Tibial nerve (tissue), 4 donors: ENCODE results near the gene LONRF3. TPM values are rescaled to one million over a fixed set of nuclear protein-coding genes. Genes with fewer than 3 reads are reported as not detected.
A peak's percentile ranks its signal among the peaks of the same experiment; 100 is the strongest.

Experiments
- DNase-seq, 2 donors: peaks; one replicate each; pipeline ENCODE4 v3.0.0-alpha.2; 2019; ENCODE audit warnings: low spot score in 2 of 2
- H3K27ac ChIP-seq, 4 donors: fragments of 200-600 bp; sonication (generic) in 3 of 4; one replicate each; pipeline ENCODE4 v1.5.1; 2017 to 2019; ENCODE audit warnings: mild to moderate bottlenecking in 1 of 4
- H3K27me3 ChIP-seq, 2 donors: fragments of 200-600 bp; sonication (generic) in 1 of 2; one replicate each; pipeline versions ENCODE4 v1.5.1 to v1.6.0; 2017 to 2019
- H3K36me3 ChIP-seq, 3 donors: fragments of 200-600 bp; sonication (generic); one replicate each; pipeline ENCODE4 v1.5.1; 2018 to 2019
- H3K4me1 ChIP-seq, 4 donors: fragments of 200-600 bp; sonication (generic) in 3 of 4; one replicate each; pipeline ENCODE4 v1.5.1; 2017 to 2019
- H3K4me3 ChIP-seq, 4 donors: fragments of 200-600 bp; sonication (generic) in 3 of 4; one replicate each; pipeline ENCODE4 v1.5.1; 2017 to 2019; ENCODE audit warnings: mild to moderate bottlenecking in 1 of 4, moderate library complexity in 1 of 4
- H3K9me3 ChIP-seq, 4 donors: fragments of 200-600 bp; sonication (generic) in 3 of 4; one replicate each; pipeline ENCODE4 v1.5.1; 2017 to 2019
- CTCF ChIP-seq, 5 experiments: fragments of 200-600 bp in 3 of 5; fragments of 450-650 bp in 2 of 5; sonication (generic) in 3 of 5; IDR thresholded peaks; one replicate each; pipeline ENCODE4 v1.5.1; 2016 to 2019; ENCODE audit warnings: antibody characterized with exemption in 5 of 5, mild to moderate bottlenecking in 3 of 5, moderate library complexity in 2 of 5
- EP300 ChIP-seq, 2 donors: sonication (generic); formaldehyde crosslinking; IDR thresholded peaks; one replicate each; pipeline ENCODE4 v1.6.1; 2017; ENCODE audit warnings: antibody characterized with exemption in 2 of 2, mild to moderate bottlenecking in 1 of 2
- POLR2A ChIP-seq, 2 donors: fragments of 450-650 bp; IDR thresholded peaks; one replicate each; pipeline ENCODE4 v1.6.1; 2017; ENCODE audit warnings: antibody characterized with exemption in 2 of 2, mild to moderate bottlenecking in 2 of 2, moderate library complexity in 2 of 2
- WGBS, 2 donors: methylation state at CpG; one replicate each; pipeline ENCODE4 v1.1.5; 2018; 5-methylcytosine and 5-hydroxymethylcytosine counted together
- total RNA-seq, 4 donors: library from RNA; depleted of rRNA; stranded (reverse); fragments of >200 nt; gene quantifications; one replicate each; pipeline ENCODE4 v1.1.0, GENCODE V29; 2016

Gene LONRF3
- total RNA-seq, 4 donors from 2014 or later = 12.2 to 20.4 (median 19.2) TPM

DNA sequence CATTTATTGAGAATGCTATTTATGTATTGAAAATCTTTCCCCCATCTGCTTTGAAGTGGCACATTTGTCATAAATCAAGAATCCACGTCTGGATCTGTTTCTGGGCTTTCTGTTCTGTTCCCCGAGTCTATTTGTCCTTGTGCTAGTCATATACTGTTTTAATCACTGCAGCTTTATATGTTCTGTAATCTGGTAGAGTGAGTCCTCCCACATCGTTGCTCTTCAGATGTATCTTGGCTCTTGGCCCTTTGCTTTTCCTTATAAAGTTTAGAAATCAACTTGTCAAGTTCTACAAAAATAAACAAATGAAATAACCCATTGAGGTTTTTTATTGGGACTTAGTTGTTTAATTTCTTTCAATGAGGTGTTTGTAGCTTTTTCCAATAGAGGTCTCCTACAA lies 29.0 kb downstream of the LONRF3 start:
- Histone ChIP-seq H3K4me1 (no peaks in the 10 kb centered on the region), H3K27me3 (peaks cover 0 to 15% of the 10 kb centered on the region in 2 donors), H3K27ac (no peak overlapping the region), H3K36me3 (no peaks in the 10 kb centered on the region), H3K9me3 (no peaks in the 10 kb centered on the region), H3K4me3 (no peak overlapping the region)
- TF ChIP-seq POLR2A (IDR thresholded peaks at IDR 0.05) = no peak
- TF ChIP-seq CTCF (IDR thresholded peaks at IDR 0.05) = no peak
- no peak for TF ChIP-seq EP300 (IDR thresholded peaks at IDR 0.05)
- no peak for DNase-seq
- 44 to 49% methylated on average over 3 of the region's 3 CpGs for WGBS, 2 donors

GRCh38 chrX:119004920-119005524 lies 30.6 kb downstream of the LONRF3 start:
- Histone ChIP-seq H3K9me3 (no peaks in the 10 kb centered on the region), H3K27ac (no peak overlapping the region), H3K27me3 (peaks cover 0 to 15% of the 10 kb centered on the region in 2 donors), H3K36me3 (peaks cover 0 to 9% (median 0%) of the 10 kb centered on the region in 3 donors), H3K4me1 (no peaks in the 10 kb centered on the region), H3K4me3 (no peak overlapping the region)
- DNase-seq = peak; percentile 28
- WGBS, 2 donors = 16 to 19% methylated on average over 5 of the region's 5 CpGs
- TF ChIP-seq CTCF (IDR thresholded peaks at IDR 0.05) = peak; percentile 60 to 93 (median 68)
- no peak for TF ChIP-seq EP300 (IDR thresholded peaks at IDR 0.05)
- no peak for TF ChIP-seq POLR2A (IDR thresholded peaks at IDR 0.05)

DNA sequence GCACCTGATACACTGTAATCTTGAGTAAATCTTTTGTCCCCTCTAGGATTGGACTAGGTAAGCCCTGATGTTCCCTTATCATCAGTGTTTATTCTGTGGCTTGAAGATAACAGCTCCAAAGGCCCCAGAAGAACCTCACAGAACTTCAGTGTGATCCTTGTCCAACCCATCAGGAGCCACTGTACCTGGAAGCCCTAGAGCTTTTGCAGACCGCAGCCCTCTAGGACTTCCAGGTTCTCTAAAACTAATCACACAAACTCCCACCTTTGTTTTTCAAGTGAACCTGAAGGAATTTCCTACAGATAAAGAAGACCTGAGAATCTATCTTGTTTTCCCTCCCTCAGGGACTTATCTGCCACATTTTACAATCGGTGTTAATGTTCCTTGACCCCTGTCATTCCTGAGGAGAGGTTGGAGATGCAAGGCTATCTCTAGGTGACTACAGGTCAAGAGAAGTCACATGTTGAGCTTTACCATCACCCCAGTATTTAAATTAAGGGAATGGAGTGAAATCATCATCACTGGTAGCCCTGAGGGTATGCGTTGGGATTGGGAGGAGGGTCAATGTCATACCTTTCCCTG lies 32.9 kb downstream of the LONRF3 start:
- no peak overlapping the region for H3K27ac ChIP-seq
- H3K27me3 ChIP-seq = peaks cover 0 to 15% of the 10 kb centered on the region in 2 donors
- DNase-seq = no peak
- H3K4me3 ChIP-seq = no peak overlapping the region
- H3K4me1 ChIP-seq = no peaks in the 10 kb centered on the region
- peaks cover 0 to 10% (median 0%) of the 10 kb centered on the region in 3 donors for H3K36me3 ChIP-seq
- 95 to 100% methylated on average over 3 of the region's 3 CpGs for WGBS, 2 donors
- no peaks in the 10 kb centered on the region for H3K9me3 ChIP-seq
- TF ChIP-seq POLR2A (IDR thresholded peaks at IDR 0.05) (no peak), EP300 (IDR thresholded peaks at IDR 0.05) (no peak), CTCF (IDR thresholded peaks at IDR 0.05) (no peak)

DNA sequence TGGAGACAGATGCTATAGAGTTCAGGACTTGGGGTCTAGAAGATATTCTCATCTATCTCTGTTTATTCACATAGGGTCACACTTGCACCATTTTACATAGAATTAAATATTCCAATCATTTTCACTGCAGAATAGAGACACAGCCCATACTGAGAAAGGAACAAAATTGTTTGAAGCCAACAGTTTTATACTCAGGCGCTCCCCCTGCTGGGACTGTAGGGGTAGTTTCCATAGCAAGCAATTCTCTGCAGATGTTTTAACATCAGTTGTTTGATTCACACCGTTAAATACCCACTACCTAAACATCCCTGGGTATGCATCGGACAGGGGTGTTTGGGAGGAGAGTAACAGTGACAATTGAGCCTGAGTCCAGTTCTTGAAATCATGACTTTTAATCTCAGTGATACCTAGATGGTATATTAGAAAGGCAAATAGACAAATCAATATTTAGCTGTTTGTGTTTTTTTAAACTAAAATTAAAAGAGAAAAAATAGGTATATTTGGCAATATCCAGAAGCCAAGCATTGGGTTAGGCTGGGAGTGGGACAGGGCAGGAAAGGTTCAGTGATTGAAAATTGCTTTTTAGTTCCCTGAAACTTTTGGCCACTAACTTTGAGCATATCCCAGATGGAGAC lies 33.8 kb downstream of the LONRF3 start:
- H3K27ac ChIP-seq = no peak overlapping the region
- H3K9me3 ChIP-seq = no peaks in the 10 kb centered on the region
- no peak overlapping the region for H3K4me3 ChIP-seq
- peaks cover 0 to 15% of the 10 kb centered on the region in 2 donors for H3K27me3 ChIP-seq
- 13 to 15% methylated on average over 3 of the region's 3 CpGs for WGBS, 2 donors
- TF ChIP-seq EP300 (IDR thresholded peaks at IDR 0.05) = no peak
- no peak for TF ChIP-seq POLR2A (IDR thresholded peaks at IDR 0.05)
- TF ChIP-seq CTCF (IDR thresholded peaks at IDR 0.05) = peak in 4 of 5 experiments; percentile 31 to 67 (median 46)
- H3K36me3 ChIP-seq = peaks cover 0 to 10% (median 0%) of the 10 kb centered on the region in 3 donors
- no peak for DNase-seq
- no peaks in the 10 kb centered on the region for H3K4me1 ChIP-seq

DNA sequence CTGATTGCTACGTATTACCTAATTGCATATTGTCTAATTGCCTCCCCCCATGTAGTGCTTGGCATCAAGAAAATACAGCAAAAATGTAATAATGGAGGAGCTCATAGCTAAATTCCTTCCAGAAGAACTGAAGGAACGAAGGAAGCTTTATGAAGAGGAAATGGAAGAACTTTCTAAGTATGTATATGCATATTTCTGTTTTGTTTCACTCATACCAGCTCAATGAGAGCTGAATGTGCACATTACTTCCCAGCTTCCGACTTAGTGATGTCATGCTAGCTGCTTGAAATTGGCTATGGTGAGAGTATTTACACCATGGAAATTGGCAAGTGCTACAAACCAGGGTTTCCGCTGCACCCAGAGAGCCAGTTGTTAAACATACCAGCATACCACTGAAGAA lies 34.7 kb downstream of the LONRF3 start:
- Histone ChIP-seq H3K36me3 (peaks cover 0 to 10% (median 0%) of the 10 kb centered on the region in 3 donors), H3K27ac (no peak overlapping the region), H3K9me3 (no peaks in the 10 kb centered on the region), H3K4me3 (no peak overlapping the region), H3K27me3 (peaks cover 0 to 12% of the 10 kb centered on the region in 2 donors), H3K4me1 (no peaks in the 10 kb centered on the region)
- TF ChIP-seq POLR2A (IDR thresholded peaks at IDR 0.05) (no peak), CTCF (IDR thresholded peaks at IDR 0.05) (no peak), EP300 (IDR thresholded peaks at IDR 0.05) (no peak)
- no peak for DNase-seq
- WGBS, 2 donors = 66 to 83% methylated on average over 4 of the region's 4 CpGs
